Neural cell (in vitro differentiated cells): ENCODE data around the gene GAA.

Experiments
- EP300 ChIP-seq: fragments of 450-650 bp; conservative IDR thresholded peaks from 2 replicates; pipeline ENCODE4 v1.6.1; 2014; ENCODE audit warnings: antibody characterized with exemption, mild to moderate bottlenecking, moderate library complexity; ENCODE audit not compliant: poor library complexity, severe bottlenecking
- EZH2 ChIP-seq: fragments of 200-600, 300-800 bp; shearing (Covaris generic), sonication (generic); IDR thresholded peaks from 2 replicates; pipeline ENCODE4 v1.6.1; 2014; ENCODE audit warnings: antibody characterized with exemption, low read length, borderline replicate concordance, mild to moderate bottlenecking; ENCODE audit not compliant: insufficient read depth, poor library complexity, severe bottlenecking
- POLR2AphosphoS5 ChIP-seq: IDR thresholded peaks from 2 replicates; pipeline ENCODE4 v1.6.1; 2012
- RAD21 ChIP-seq: fragments of 450-650 bp; conservative IDR thresholded peaks from 2 replicates; pipeline ENCODE4 v1.6.1; 2014; ENCODE audit warnings: antibody characterized with exemption, mild to moderate bottlenecking, moderate library complexity
- SMC3 ChIP-seq: fragments of 450-650 bp; conservative IDR thresholded peaks from 2 replicates; pipeline ENCODE4 v1.6.1; 2014; ENCODE audit warnings: antibody characterized with exemption, mild to moderate bottlenecking, moderate library complexity; ENCODE audit not compliant: poor library complexity
- TAF1 ChIP-seq: IDR thresholded peaks from 2 replicates; pipeline ENCODE4 v1.6.1; 2012; ENCODE audit warnings: low read depth
- TF ChIP-seq, protein P1 (sequence below): fragments of 450-650 bp; IDR thresholded peaks from 2 replicates; pipeline ENCODE4 v1.5.1; 2014; ENCODE audit warnings: antibody characterized with exemption, mild to moderate bottlenecking, moderate library complexity; ENCODE audit not compliant: poor library complexity, severe bottlenecking
- TF ChIP-seq, protein P2 (sequence below): IDR thresholded peaks from 2 replicates; pipeline ENCODE4 v1.6.1; 2012; ENCODE audit warnings: borderline replicate concordance

DNA sequence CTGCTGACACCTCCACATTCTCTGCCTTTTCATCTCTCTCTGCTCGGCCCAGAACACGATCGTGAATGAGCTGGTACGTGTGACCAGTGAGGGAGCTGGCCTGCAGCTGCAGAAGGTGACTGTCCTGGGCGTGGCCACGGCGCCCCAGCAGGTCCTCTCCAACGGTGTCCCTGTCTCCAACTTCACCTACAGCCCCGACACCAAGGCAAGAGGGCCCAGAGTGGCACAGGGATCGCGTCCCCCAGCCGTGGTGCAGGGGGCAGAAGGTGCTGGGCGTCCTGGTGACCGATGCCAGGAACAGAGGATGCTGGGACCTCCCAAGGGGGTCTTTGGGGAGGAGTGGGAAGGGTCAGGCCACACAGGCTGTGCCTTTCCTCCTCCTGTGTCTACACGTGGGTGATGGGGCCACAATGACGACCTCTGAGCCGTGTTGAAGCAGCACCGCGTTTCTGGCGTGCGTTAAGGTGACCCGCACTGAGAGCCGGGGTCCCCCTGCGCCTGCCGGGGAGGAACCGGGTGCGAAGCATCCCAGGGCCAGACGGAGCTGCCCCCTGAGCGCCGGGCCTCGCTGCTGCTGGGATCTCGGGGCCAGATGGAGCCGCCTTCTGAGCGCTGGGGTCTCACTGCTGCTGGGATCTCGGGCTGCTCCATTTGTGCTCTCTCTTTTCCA, 17.4 kb downstream of the GAA start:
- TF ChIP-seq, protein P1, sequence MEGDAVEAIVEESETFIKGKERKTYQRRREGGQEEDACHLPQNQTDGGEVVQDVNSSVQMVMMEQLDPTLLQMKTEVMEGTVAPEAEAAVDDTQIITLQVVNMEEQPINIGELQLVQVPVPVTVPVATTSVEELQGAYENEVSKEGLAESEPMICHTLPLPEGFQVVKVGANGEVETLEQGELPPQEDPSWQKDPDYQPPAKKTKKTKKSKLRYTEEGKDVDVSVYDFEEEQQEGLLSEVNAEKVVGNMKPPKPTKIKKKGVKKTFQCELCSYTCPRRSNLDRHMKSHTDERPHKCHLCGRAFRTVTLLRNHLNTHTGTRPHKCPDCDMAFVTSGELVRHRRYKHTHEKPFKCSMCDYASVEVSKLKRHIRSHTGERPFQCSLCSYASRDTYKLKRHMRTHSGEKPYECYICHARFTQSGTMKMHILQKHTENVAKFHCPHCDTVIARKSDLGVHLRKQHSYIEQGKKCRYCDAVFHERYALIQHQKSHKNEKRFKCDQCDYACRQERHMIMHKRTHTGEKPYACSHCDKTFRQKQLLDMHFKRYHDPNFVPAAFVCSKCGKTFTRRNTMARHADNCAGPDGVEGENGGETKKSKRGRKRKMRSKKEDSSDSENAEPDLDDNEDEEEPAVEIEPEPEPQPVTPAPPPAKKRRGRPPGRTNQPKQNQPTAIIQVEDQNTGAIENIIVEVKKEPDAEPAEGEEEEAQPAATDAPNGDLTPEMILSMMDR = no peak
- TF ChIP-seq, protein P2, sequence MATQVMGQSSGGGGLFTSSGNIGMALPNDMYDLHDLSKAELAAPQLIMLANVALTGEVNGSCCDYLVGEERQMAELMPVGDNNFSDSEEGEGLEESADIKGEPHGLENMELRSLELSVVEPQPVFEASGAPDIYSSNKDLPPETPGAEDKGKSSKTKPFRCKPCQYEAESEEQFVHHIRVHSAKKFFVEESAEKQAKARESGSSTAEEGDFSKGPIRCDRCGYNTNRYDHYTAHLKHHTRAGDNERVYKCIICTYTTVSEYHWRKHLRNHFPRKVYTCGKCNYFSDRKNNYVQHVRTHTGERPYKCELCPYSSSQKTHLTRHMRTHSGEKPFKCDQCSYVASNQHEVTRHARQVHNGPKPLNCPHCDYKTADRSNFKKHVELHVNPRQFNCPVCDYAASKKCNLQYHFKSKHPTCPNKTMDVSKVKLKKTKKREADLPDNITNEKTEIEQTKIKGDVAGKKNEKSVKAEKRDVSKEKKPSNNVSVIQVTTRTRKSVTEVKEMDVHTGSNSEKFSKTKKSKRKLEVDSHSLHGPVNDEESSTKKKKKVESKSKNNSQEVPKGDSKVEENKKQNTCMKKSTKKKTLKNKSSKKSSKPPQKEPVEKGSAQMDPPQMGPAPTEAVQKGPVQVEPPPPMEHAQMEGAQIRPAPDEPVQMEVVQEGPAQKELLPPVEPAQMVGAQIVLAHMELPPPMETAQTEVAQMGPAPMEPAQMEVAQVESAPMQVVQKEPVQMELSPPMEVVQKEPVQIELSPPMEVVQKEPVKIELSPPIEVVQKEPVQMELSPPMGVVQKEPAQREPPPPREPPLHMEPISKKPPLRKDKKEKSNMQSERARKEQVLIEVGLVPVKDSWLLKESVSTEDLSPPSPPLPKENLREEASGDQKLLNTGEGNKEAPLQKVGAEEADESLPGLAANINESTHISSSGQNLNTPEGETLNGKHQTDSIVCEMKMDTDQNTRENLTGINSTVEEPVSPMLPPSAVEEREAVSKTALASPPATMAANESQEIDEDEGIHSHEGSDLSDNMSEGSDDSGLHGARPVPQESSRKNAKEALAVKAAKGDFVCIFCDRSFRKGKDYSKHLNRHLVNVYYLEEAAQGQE = no peak
- TF ChIP-seq EP300 (no peak), TAF1 (no peak), SMC3 (no peak), POLR2AphosphoS5 (no peak), EZH2 (no peak), RAD21 (no peak)
